Thyroid gland (tissue), 4 donors: ENCODE measurements around the gene WNT7A. TPM values are rescaled to one million over a fixed set of nuclear protein-coding genes. Genes with fewer than 3 reads are reported as not detected.

ENCODE experiments used
- DNase-seq, 2 donors: peaks; one replicate each; pipeline ENCODE4 v3.0.0-alpha.2; 2019
- H3K27ac ChIP-seq, 3 donors: fragments of 200-600 bp; sonication (generic); 1 replicate in 2 of 3; 2 replicates in 1 of 3; pipeline ENCODE4 v1.5.1; 2016 to 2019; ENCODE audit warnings: mild to moderate bottlenecking in 1 of 3, moderate library complexity in 1 of 3
- H3K27me3 ChIP-seq: fragments of 200-600 bp; sonication (generic); one replicate; pipeline ENCODE4 v1.5.1; 2019
- H3K36me3 ChIP-seq, 2 donors: fragments of 200-600 bp; sonication (generic); one replicate each; pipeline ENCODE4 v1.5.1; 2016 to 2019
- H3K4me1 ChIP-seq, 2 donors: fragments of 200-600 bp; sonication (generic); one replicate each; pipeline ENCODE4 v1.5.1; 2017 to 2019
- H3K4me3 ChIP-seq, 3 donors: fragments of 200-600 bp; sonication (generic); replicated peaks in 1 of 3; 1 replicate in 2 of 3; 2 replicates in 1 of 3; pipeline ENCODE4 v1.5.1; 2016; ENCODE audit warnings: mild to moderate bottlenecking in 1 of 3
- H3K9me3 ChIP-seq: fragments of 200-600 bp; sonication (generic); one replicate; pipeline ENCODE4 v1.5.1; 2017
- CTCF ChIP-seq, 6 experiments: fragments of 200-600 bp in 3 of 6; fragments of 450-650 bp in 3 of 6; sonication (generic) in 3 of 6; IDR thresholded peaks; one replicate each; pipeline ENCODE4 v1.5.1; 2016 to 2019; ENCODE audit warnings: antibody characterized with exemption in 6 of 6, mild to moderate bottlenecking in 2 of 6, inconsistent platforms in 1 of 6, moderate library complexity in 1 of 6
- POLR2A ChIP-seq, 2 donors: fragments of 450-650 bp; IDR thresholded peaks; one replicate each; pipeline ENCODE4 v1.6.1; 2017; ENCODE audit warnings: antibody characterized with exemption in 2 of 2, mild to moderate bottlenecking in 2 of 2, moderate library complexity in 1 of 2
- WGBS, 2 donors: methylation state at CpG; one replicate each; pipeline ENCODE4 v1.1.5; 2017; 5-methylcytosine and 5-hydroxymethylcytosine counted together
- intact Hi-C: fragments of 100-400 bp; cut with DNase I; formaldehyde crosslinking; loops from one replicate; pipeline ENCODE4 v1.15.1; 2023
- total RNA-seq, 4 donors: library from RNA; depleted of rRNA; stranded (reverse); fragments of >200 nt; gene quantifications; one replicate each; pipeline ENCODE4 v1.2.3, GENCODE V29; 2016

Gene WNT7A
- total RNA-seq, 4 donors from 2014 or later, result not detected

- H3K4me1 ChIP-seq, result no peaks in the 10 kb centered on the region
- intact Hi-C loops, result no loop called here
- no peak for TF ChIP-seq CTCF (IDR thresholded peaks at IDR 0.05)
- no peak for TF ChIP-seq POLR2A (IDR thresholded peaks at IDR 0.05)
- no peak for DNase-seq
- no peaks in the 10 kb centered on the region for H3K27me3 ChIP-seq
- H3K27ac ChIP-seq, result no peak overlapping the region
- no peaks in the 10 kb centered on the region for H3K36me3 ChIP-seq
- H3K4me3 ChIP-seq, result no peak overlapping the region
- no peaks in the 10 kb centered on the region for H3K9me3 ChIP-seq
- 86 to 93% methylated on average over 4 to 6 of the region's 7 CpGs for WGBS, 2 donors
These were observed 23.9 kb downstream of the WNT7A start for GRCh38 chr3:13856006-13856405.

- no peaks in the 10 kb centered on the region for H3K9me3 ChIP-seq
- H3K4me3 ChIP-seq, result no peak overlapping the region
- intact Hi-C loops, result no loop called here
- H3K36me3 ChIP-seq, result no peaks in the 10 kb centered on the region
- no peaks in the 10 kb centered on the region for H3K4me1 ChIP-seq
- WGBS, 2 donors, result 94 to 96% methylated on average over 24 to 25 of the region's 25 CpGs
- no peak for DNase-seq
- no peak overlapping the region for H3K27ac ChIP-seq
- H3K27me3 ChIP-seq, result no peaks in the 10 kb centered on the region
- TF ChIP-seq POLR2A (IDR thresholded peaks at IDR 0.05), result no peak
- no peak for TF ChIP-seq CTCF (IDR thresholded peaks at IDR 0.05)
These were observed 25.4 kb downstream of the WNT7A start for GRCh38 chr3:13854492-13854891.

- no peak for DNase-seq
- H3K4me1 ChIP-seq, result no peaks in the 10 kb centered on the region
- H3K27me3 ChIP-seq, result no peaks in the 10 kb centered on the region
- H3K4me3 ChIP-seq, result no peak overlapping the region
- no peaks in the 10 kb centered on the region for H3K36me3 ChIP-seq
- no peaks in the 10 kb centered on the region for H3K9me3 ChIP-seq
- intact Hi-C loops, result no loop called here
- H3K27ac ChIP-seq, result no peak overlapping the region
- no peak for TF ChIP-seq CTCF (IDR thresholded peaks at IDR 0.05)
- no peak for TF ChIP-seq POLR2A (IDR thresholded peaks at IDR 0.05)
- WGBS, 2 donors, result 73 to 78% methylated on average over 1 of the region's 1 CpG
These were observed 25.9 kb downstream of the WNT7A start for GRCh38 chr3:13853978-13854296.

GRCh38 chr3:13853256-13853977 lies 26.5 kb downstream of the WNT7A start:
- WGBS, 2 donors, result 74 to 82% methylated on average over 11 of the region's 11 CpGs
- TF ChIP-seq CTCF (IDR thresholded peaks at IDR 0.05) (no peak), POLR2A (IDR thresholded peaks at IDR 0.05) (no peak)
- H3K27me3 ChIP-seq, result no peaks in the 10 kb centered on the region

GRCh38 chr3:13852638-13853009 lies 27.2 kb downstream of the WNT7A start:
- no peaks in the 10 kb centered on the region for H3K4me1 ChIP-seq
- H3K9me3 ChIP-seq, result no peaks in the 10 kb centered on the region
- H3K4me3 ChIP-seq, result no peak overlapping the region
- no peaks in the 10 kb centered on the region for H3K36me3 ChIP-seq
- WGBS, 2 donors, result 63 to 73% methylated on average over 2 to 3 of the region's 4 CpGs
- no peak for TF ChIP-seq CTCF (IDR thresholded peaks at IDR 0.05)
- TF ChIP-seq POLR2A (IDR thresholded peaks at IDR 0.05), result no peak
- H3K27me3 ChIP-seq, result no peaks in the 10 kb centered on the region
- H3K27ac ChIP-seq, result no peak overlapping the region
- intact Hi-C loops, result no loop called here
- no peak for DNase-seq

More at GRCh38 chr3:13853256-13853977, 26.5 kb downstream of the WNT7A start:
- no peaks in the 10 kb centered on the region for H3K9me3 ChIP-seq
- H3K4me1 ChIP-seq, result no peaks in the 10 kb centered on the region
- no peak overlapping the region for H3K4me3 ChIP-seq
- no peaks in the 10 kb centered on the region for H3K36me3 ChIP-seq
- no peak overlapping the region for H3K27ac ChIP-seq
- intact Hi-C loops, result no loop called here
- no peak for DNase-seq
